Activated gamma-delta T cell (primary cell): ENCODE results near the gene RGL1.
"Not testable (repeated sequence)": the region's sequence is repeated elsewhere in the genome, so short reads cannot be mapped to it uniquely, and the experiment has no call there.

ENCODE experiments used
- DNase-seq: peaks from one replicate; lab custom pipeline; 2025; lab: John Stamatoyannopoulos, UW

RGL1 gene

GRCh38 chr1:183785921-183786320 lies 19.0 kb upstream of the RGL1 start:
- DNase-seq = not testable (repeated sequence)

- DNase-seq = no peak
Observed at GRCh38 chr1:183787704-183788103, 17.2 kb upstream of the RGL1 start.

- DNase-seq = no peak
Observed at GRCh38 chr1:183791319-183791718, 13.6 kb upstream of the RGL1 start.

GRCh38 chr1:183792300-183792699 lies 12.6 kb upstream of the RGL1 start:
- no peak for DNase-seq

GRCh38 chr1:183794088-183794487 lies 10.8 kb upstream of the RGL1 start:
- no peak for DNase-seq

GRCh38 chr1:183800449-183800848 lies 4.5 kb upstream of the RGL1 start:
- DNase-seq = no peak

- DNase-seq = no peak
Observed at GRCh38 chr1:183801649-183802048, 3.3 kb upstream of the RGL1 start.

- DNase-seq = no peak
Observed at GRCh38 chr1:183804387-183804786, 533 bp upstream of the RGL1 start.

GRCh38 chr1:183806125-183806524 lies 1.2 kb downstream of the RGL1 start:
- no peak for DNase-seq

- DNase-seq = no peak
Observed at GRCh38 chr1:183806675-183807074, 1.8 kb downstream of the RGL1 start.

GRCh38 chr1:183807549-183808168 lies 2.7 kb downstream of the RGL1 start:
- DNase-seq = no peak

GRCh38 chr1:183808296-183809027 lies 3.5 kb downstream of the RGL1 start:
- no peak for DNase-seq

- DNase-seq = no peak
Observed at GRCh38 chr1:183810121-183810520, 5.2 kb downstream of the RGL1 start.

GRCh38 chr1:183810756-183811544 lies 6.0 kb downstream of the RGL1 start:
- DNase-seq = no peak

GRCh38 chr1:183812128-183812527 lies 7.2 kb downstream of the RGL1 start:
- no peak for DNase-seq

GRCh38 chr1:183812686-183813569 lies 8.0 kb downstream of the RGL1 start:
- DNase-seq = no peak

GRCh38 chr1:183814121-183814681 lies 9.3 kb downstream of the RGL1 start:
- DNase-seq = no peak

GRCh38 chr1:183816110-183816509 lies 11.2 kb downstream of the RGL1 start:
- DNase-seq = no peak

- DNase-seq = no peak
Observed at GRCh38 chr1:183817576-183818288, 12.8 kb downstream of the RGL1 start.

- no peak for DNase-seq
Observed at GRCh38 chr1:183819059-183819458, 14.1 kb downstream of the RGL1 start.

- no peak for DNase-seq
Observed at GRCh38 chr1:183821309-183821888, 16.5 kb downstream of the RGL1 start.
